RWPE2 (cell line): ENCODE data around the gene FBXL12.

Source experiments
- ATAC-seq: fragments of 200-7000 bp; cut with Tn5 transposase; 3 replicates; pipeline ENCODE4 v1.9.1; 2021; ENCODE audit warnings: low read depth
- DNase-seq: peaks from one replicate; pipeline ENCODE4 v3.0.0-alpha.2; 2020; ENCODE audit warnings: low spot score
- H3K27ac ChIP-seq: fragments of 450-650 bp; 2 replicates; pipeline ENCODE4 v1.5.1; 2017; ENCODE audit warnings: mild to moderate bottlenecking; ENCODE audit not compliant: poor library complexity, severe bottlenecking
- H3K27me3 ChIP-seq: fragments of 250-450 bp; sonication (Bioruptor Pico); 2 replicates; pipeline ENCODE4 v1.5.1; 2021; ENCODE audit warnings: mild to moderate bottlenecking, moderate library complexity; ENCODE audit not compliant: insufficient read depth, poor library complexity, severe bottlenecking
- H3K36me3 ChIP-seq: fragments of 250-450 bp; sonication (Bioruptor Pico); 2 replicates; pipeline ENCODE4 v1.5.1; 2020; ENCODE audit warnings: low read depth, mild to moderate bottlenecking, moderate library complexity
- H3K4me1 ChIP-seq: fragments of 250-450 bp; sonication (Bioruptor Pico); 2 replicates; pipeline ENCODE4 v1.5.1; 2021; ENCODE audit warnings: mild to moderate bottlenecking, moderate library complexity; ENCODE audit not compliant: insufficient read depth, poor library complexity, severe bottlenecking
- H3K4me3 ChIP-seq: fragments of 250-450 bp; sonication (Bioruptor Pico); 2 replicates; pipeline ENCODE4 v1.5.1; 2021; ENCODE audit warnings: mild to moderate bottlenecking, moderate library complexity; ENCODE audit not compliant: severe bottlenecking
- H3K9me3 ChIP-seq: fragments of 250-450 bp; sonication (Bioruptor Pico); 2 replicates; pipeline ENCODE4 v1.5.1; 2021; ENCODE audit warnings: mild to moderate bottlenecking, moderate library complexity; ENCODE audit not compliant: severe bottlenecking
- CTCF ChIP-seq: fragments of 450-650 bp; IDR thresholded peaks from one replicate; pipeline ENCODE4 v1.5.1; 2017; ENCODE audit warnings: mild to moderate bottlenecking, moderate library complexity; ENCODE audit not compliant: poor library complexity, severe bottlenecking

FBXL12 gene

GRCh38 chr19:9838324-9838723 is 19.4 kb upstream of the FBXL12 start:
- Histone ChIP-seq H3K4me3 (no peak overlapping the region), H3K4me1 (no peaks in the 10 kb centered on the region), H3K27ac (no peak overlapping the region), H3K9me3 (no peaks in the 10 kb centered on the region), H3K36me3 (peaks cover 44% of the 10 kb centered on the region), H3K27me3 (no peaks in the 10 kb centered on the region)
- TF ChIP-seq CTCF, result no peak
- no peak for ATAC-seq
- DNase-seq, result no peak

- ATAC-seq, result no peak
- Histone ChIP-seq H3K36me3 (peaks cover 33% of the 10 kb centered on the region), H3K9me3 (no peaks in the 10 kb centered on the region), H3K27ac (no peak overlapping the region), H3K4me3 (peak overlapping the region; percentile 71), H3K4me1 (no peaks in the 10 kb centered on the region), H3K27me3 (no peaks in the 10 kb centered on the region)
- TF ChIP-seq CTCF, result no peak
- DNase-seq, result no peak
Measured at GRCh38 chr19:9836021-9836420, 17.1 kb upstream of the FBXL12 start.

GRCh38 chr19:9835507-9835949 is 16.6 kb upstream of the FBXL12 start:
- ATAC-seq, result peak; percentile 15
- no peaks in the 10 kb centered on the region for H3K9me3 ChIP-seq
- H3K27me3 ChIP-seq, result no peaks in the 10 kb centered on the region
- DNase-seq, result no peak
- H3K4me1 ChIP-seq, result no peaks in the 10 kb centered on the region
- no peak overlapping the region for H3K27ac ChIP-seq
- peak overlapping the region; percentile 71 for H3K4me3 ChIP-seq
- H3K36me3 ChIP-seq, result peaks cover 28% of the 10 kb centered on the region
- no peak for TF ChIP-seq CTCF

- Histone ChIP-seq H3K36me3 (peaks cover 28% of the 10 kb centered on the region), H3K27me3 (no peaks in the 10 kb centered on the region), H3K4me3 (peak within 1 kb of the TSS; percentile 71), H3K4me1 (no peaks in the 10 kb centered on the region), H3K27ac (no peak within 1 kb of the TSS), H3K9me3 (no peaks in the 10 kb centered on the region)
- ATAC-seq, result peak; percentile 98
- TF ChIP-seq CTCF, result peak; percentile 53
- peak; percentile 98 for DNase-seq
Measured at GRCh38 chr19:9834726-9835506, 16.0 kb upstream of the FBXL12 start, which contains the start of gene PIN1. Gene PIN1, plus strand, starts transcription at chr19:9835318. Its CDS starts 27 bp downstream, at chr19:9835345.

GRCh38 chr19:9834307-9834725 is 15.4 kb upstream of the FBXL12 start:
- ATAC-seq (no peak), DNase-seq (no peak)
- peak overlapping the region; percentile 71 for H3K4me3 ChIP-seq
- TF ChIP-seq CTCF, result no peak
- H3K4me1 ChIP-seq, result no peaks in the 10 kb centered on the region
- H3K9me3 ChIP-seq, result no peaks in the 10 kb centered on the region
- no peaks in the 10 kb centered on the region for H3K27me3 ChIP-seq
- peaks cover 28% of the 10 kb centered on the region for H3K36me3 ChIP-seq
- H3K27ac ChIP-seq, result no peak overlapping the region
